Neural cell (in vitro differentiated cells): ENCODE data around the gene NTF3. TPM values are rescaled to one million over a fixed set of nuclear protein-coding genes. Genes with fewer than 3 reads are reported as not detected.

Experiments
- H2AFZ ChIP-seq: fragments of 200-600, 300-800 bp; sonication (generic), shearing (Covaris generic); 2 replicates; pipeline ENCODE4 v1.6.0; 2014; ENCODE audit warnings: low read depth, mild to moderate bottlenecking, antibody characterized with exemption, low read length, moderate library complexity
- H3F3A ChIP-seq: fragments of 200-600 bp; shearing (Covaris generic); 2 replicates; pipeline ENCODE4 v1.6.1; 2016; ENCODE audit warnings: mild to moderate bottlenecking, moderate library complexity, mixed read lengths, antibody characterized with exemption, low read length; ENCODE audit not compliant: insufficient read depth, poor library complexity, severe bottlenecking
- H3K27ac ChIP-seq: fragments of 200-600, 300-800 bp; sonication (generic), shearing (Covaris generic); 2 replicates; pipeline ENCODE4 v1.5.1; 2014; ENCODE audit warnings: mild to moderate bottlenecking, low read length, moderate library complexity
- H3K27me3 ChIP-seq: fragments of 300-800, 200-600 bp; sonication (generic), shearing (Covaris generic); 2 replicates; pipeline ENCODE4 v1.6.0; 2014; ENCODE audit warnings: mild to moderate bottlenecking, low read depth, low read length, moderate library complexity; ENCODE audit not compliant: insufficient read depth
- H3K36me3 ChIP-seq: fragments of 300-800, 200-600 bp; sonication (generic), shearing (Covaris generic); 2 replicates; pipeline ENCODE4 v1.5.1; 2014; ENCODE audit warnings: mild to moderate bottlenecking, antibody characterized with exemption, low read length, moderate library complexity; ENCODE audit not compliant: insufficient read depth
- H3K4me2 ChIP-seq: fragments of 300-800, 200-600 bp; sonication (generic), shearing (Covaris generic); 2 replicates; pipeline ENCODE4 v1.6.0; 2014; ENCODE audit warnings: mild to moderate bottlenecking, low read length
- H3K4me3 ChIP-seq: fragments of 300-800, 200-600 bp; sonication (generic), shearing (Covaris generic); 2 replicates; pipeline ENCODE4 v1.5.1; 2014; ENCODE audit warnings: mild to moderate bottlenecking, low read length, moderate library complexity
- H3K79me2 ChIP-seq: fragments of 200-600 bp; shearing (Covaris generic); replicated peaks from 2 replicates; pipeline ENCODE4 v1.6.0; 2014; ENCODE audit warnings: mild to moderate bottlenecking, low read length, moderate library complexity; ENCODE audit not compliant: insufficient read depth
- H3K9ac ChIP-seq: fragments of 300-800, 200-600 bp; sonication (generic), shearing (Covaris generic); 2 replicates; pipeline ENCODE4 v1.6.1; 2016; ENCODE audit warnings: mild to moderate bottlenecking, low read length, mixed read lengths
- H3K9me2 ChIP-seq: fragments of 200-600 bp; shearing (Covaris generic); 2 replicates; pipeline ENCODE4 v1.6.1; 2016; ENCODE audit warnings: mild to moderate bottlenecking, low read length, mixed read lengths; ENCODE audit not compliant: insufficient read depth
- H3K9me3 ChIP-seq: fragments of 200-600, 300-800 bp; sonication (generic), shearing (Covaris generic); 2 replicates; pipeline ENCODE4 v1.6.1; 2016; ENCODE audit warnings: mild to moderate bottlenecking, mixed run types, low read length, moderate library complexity, mixed read lengths
- H4K20me1 ChIP-seq: fragments of 200-600 bp; shearing (Covaris generic); 2 replicates; pipeline ENCODE4 v1.6.1; 2016; ENCODE audit warnings: mild to moderate bottlenecking, mixed run types; ENCODE audit not compliant: insufficient read depth
- EP300 ChIP-seq: fragments of 450-650 bp; conservative IDR thresholded peaks from 2 replicates; pipeline ENCODE4 v1.6.1; 2014; ENCODE audit warnings: antibody characterized with exemption, mild to moderate bottlenecking, moderate library complexity; ENCODE audit not compliant: poor library complexity, severe bottlenecking
- EZH2 ChIP-seq: fragments of 200-600, 300-800 bp; shearing (Covaris generic), sonication (generic); IDR thresholded peaks from 2 replicates; pipeline ENCODE4 v1.6.1; 2014; ENCODE audit warnings: antibody characterized with exemption, low read length, borderline replicate concordance, mild to moderate bottlenecking; ENCODE audit not compliant: insufficient read depth, poor library complexity, severe bottlenecking
- MXI1 ChIP-seq: fragments of 450-650 bp; conservative IDR thresholded peaks from 2 replicates; pipeline ENCODE4 v1.6.1; 2014; ENCODE audit warnings: antibody characterized with exemption, mild to moderate bottlenecking; ENCODE audit not compliant: poor library complexity, severe bottlenecking
- POLR2AphosphoS5 ChIP-seq: IDR thresholded peaks from 2 replicates; pipeline ENCODE4 v1.6.1; 2012
- RAD21 ChIP-seq: fragments of 450-650 bp; conservative IDR thresholded peaks from 2 replicates; pipeline ENCODE4 v1.6.1; 2014; ENCODE audit warnings: antibody characterized with exemption, mild to moderate bottlenecking, moderate library complexity
- REST ChIP-seq: IDR thresholded peaks from 2 replicates; pipeline ENCODE4 v1.6.1; 2012; ENCODE audit warnings: borderline replicate concordance
- SMC3 ChIP-seq: fragments of 450-650 bp; conservative IDR thresholded peaks from 2 replicates; pipeline ENCODE4 v1.6.1; 2014; ENCODE audit warnings: antibody characterized with exemption, mild to moderate bottlenecking, moderate library complexity; ENCODE audit not compliant: poor library complexity
- TAF1 ChIP-seq: IDR thresholded peaks from 2 replicates; pipeline ENCODE4 v1.6.1; 2012; ENCODE audit warnings: low read depth
- polyA plus RNA-seq: library from polyadenylated mRNA; depleted of rRNA; stranded (reverse); fragments of >200 nt; gene quantifications from 2 replicates; pipeline ENCODE4 v1.2.3, GENCODE V29; 2014
- TF ChIP-seq, protein P1 (sequence below): fragments of 450-650 bp; IDR thresholded peaks from 2 replicates; pipeline ENCODE4 v1.5.1; 2014; ENCODE audit warnings: antibody characterized with exemption, mild to moderate bottlenecking, moderate library complexity; ENCODE audit not compliant: poor library complexity, severe bottlenecking

The NTF3 gene
- polyA plus RNA-seq, 1 donor from 2014 or later = not detected

DNA sequence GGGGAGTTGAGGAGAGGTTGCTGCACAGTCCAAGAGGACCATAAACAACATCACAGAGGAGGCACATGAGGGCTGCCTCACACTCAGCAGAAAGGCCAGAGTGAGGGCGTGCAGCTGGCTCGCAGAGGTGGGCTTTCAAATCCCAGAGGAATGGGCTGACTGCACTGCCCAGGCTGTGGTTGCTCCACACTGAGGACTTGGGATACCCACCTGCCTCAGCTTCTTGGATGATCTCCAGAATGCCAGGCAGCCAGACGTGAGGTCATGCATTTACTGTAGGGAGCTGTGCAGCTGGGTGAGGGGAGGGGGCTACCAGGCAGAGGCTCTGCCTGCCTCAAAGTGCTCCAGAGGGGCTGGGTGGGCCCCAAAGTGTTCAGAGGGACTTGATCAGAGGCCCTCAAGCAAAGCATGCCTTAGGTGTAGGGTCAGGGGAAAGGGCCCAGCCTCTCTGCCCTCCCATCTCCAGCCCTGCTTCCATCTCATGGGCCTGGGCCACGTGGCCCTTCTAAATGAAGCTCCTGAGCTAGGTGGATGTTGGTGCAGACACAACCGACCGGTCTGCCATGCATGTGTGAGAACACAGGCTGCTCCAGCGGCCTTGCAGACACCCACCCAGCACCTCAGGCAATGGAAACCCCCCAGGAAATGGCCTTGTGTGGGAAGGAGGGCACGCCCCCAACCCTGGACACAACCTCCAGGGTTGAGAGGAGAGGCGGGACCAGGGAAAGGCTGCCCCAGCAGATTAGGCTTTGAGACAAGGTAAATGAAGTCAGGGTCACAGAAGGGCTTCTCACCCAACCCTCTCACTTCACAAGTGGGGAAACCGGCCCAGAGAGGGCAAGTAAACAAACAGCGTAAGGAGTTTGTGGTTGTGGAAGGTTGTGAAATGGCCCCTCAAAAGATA is 90.8 kb downstream of the NTF3 start:
- H3K4me3 ChIP-seq = no peak overlapping the region
- H3F3A ChIP-seq = no peaks in the 10 kb centered on the region
- no peaks in the 10 kb centered on the region for H3K79me2 ChIP-seq
- no peaks in the 10 kb centered on the region for H3K27me3 ChIP-seq
- H2AFZ ChIP-seq = no peak overlapping the region
- H3K9ac ChIP-seq = no peak overlapping the region
- no peak for TF ChIP-seq EZH2
- no peak for TF ChIP-seq EP300
- no peak for TF ChIP-seq POLR2AphosphoS5
- TF ChIP-seq, protein P1, sequence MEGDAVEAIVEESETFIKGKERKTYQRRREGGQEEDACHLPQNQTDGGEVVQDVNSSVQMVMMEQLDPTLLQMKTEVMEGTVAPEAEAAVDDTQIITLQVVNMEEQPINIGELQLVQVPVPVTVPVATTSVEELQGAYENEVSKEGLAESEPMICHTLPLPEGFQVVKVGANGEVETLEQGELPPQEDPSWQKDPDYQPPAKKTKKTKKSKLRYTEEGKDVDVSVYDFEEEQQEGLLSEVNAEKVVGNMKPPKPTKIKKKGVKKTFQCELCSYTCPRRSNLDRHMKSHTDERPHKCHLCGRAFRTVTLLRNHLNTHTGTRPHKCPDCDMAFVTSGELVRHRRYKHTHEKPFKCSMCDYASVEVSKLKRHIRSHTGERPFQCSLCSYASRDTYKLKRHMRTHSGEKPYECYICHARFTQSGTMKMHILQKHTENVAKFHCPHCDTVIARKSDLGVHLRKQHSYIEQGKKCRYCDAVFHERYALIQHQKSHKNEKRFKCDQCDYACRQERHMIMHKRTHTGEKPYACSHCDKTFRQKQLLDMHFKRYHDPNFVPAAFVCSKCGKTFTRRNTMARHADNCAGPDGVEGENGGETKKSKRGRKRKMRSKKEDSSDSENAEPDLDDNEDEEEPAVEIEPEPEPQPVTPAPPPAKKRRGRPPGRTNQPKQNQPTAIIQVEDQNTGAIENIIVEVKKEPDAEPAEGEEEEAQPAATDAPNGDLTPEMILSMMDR = no peak
- TF ChIP-seq MXI1 = no peak
- no peak for TF ChIP-seq RAD21
- TF ChIP-seq SMC3 = no peak
- no peak for TF ChIP-seq TAF1
- no peak for TF ChIP-seq REST
- H3K36me3 ChIP-seq = no peaks in the 10 kb centered on the region
- no peak overlapping the region for H3K27ac ChIP-seq
- H3K9me2 ChIP-seq = no peaks in the 10 kb centered on the region
- H3K9me3 ChIP-seq = no peaks in the 10 kb centered on the region
- no peak overlapping the region for H3K4me2 ChIP-seq
- no peaks in the 10 kb centered on the region for H4K20me1 ChIP-seq

GRCh38 chr12:5523396-5524115 is 91.6 kb downstream of the NTF3 start:
- H3K4me2 ChIP-seq = no peak overlapping the region
- no peaks in the 10 kb centered on the region for H3K36me3 ChIP-seq
- no peaks in the 10 kb centered on the region for H3K79me2 ChIP-seq
- TF ChIP-seq EZH2 (no peak), EP300 (no peak), REST (no peak), SMC3 (no peak), RAD21 (no peak), MXI1 (no peak), TAF1 (no peak), POLR2AphosphoS5 (no peak)
- TF ChIP-seq, protein P1 = no peak
- H3K9ac ChIP-seq = no peak overlapping the region
- no peak overlapping the region for H2AFZ ChIP-seq
- H3K9me3 ChIP-seq = no peaks in the 10 kb centered on the region
- H3K27me3 ChIP-seq = no peaks in the 10 kb centered on the region
- no peak overlapping the region for H3K4me3 ChIP-seq
- no peaks in the 10 kb centered on the region for H3K9me2 ChIP-seq
- no peaks in the 10 kb centered on the region for H4K20me1 ChIP-seq
- no peaks in the 10 kb centered on the region for H3F3A ChIP-seq
- H3K27ac ChIP-seq = no peak overlapping the region
